ENCODE data around the gene ZNF777.

Gene ZNF777

DNA sequence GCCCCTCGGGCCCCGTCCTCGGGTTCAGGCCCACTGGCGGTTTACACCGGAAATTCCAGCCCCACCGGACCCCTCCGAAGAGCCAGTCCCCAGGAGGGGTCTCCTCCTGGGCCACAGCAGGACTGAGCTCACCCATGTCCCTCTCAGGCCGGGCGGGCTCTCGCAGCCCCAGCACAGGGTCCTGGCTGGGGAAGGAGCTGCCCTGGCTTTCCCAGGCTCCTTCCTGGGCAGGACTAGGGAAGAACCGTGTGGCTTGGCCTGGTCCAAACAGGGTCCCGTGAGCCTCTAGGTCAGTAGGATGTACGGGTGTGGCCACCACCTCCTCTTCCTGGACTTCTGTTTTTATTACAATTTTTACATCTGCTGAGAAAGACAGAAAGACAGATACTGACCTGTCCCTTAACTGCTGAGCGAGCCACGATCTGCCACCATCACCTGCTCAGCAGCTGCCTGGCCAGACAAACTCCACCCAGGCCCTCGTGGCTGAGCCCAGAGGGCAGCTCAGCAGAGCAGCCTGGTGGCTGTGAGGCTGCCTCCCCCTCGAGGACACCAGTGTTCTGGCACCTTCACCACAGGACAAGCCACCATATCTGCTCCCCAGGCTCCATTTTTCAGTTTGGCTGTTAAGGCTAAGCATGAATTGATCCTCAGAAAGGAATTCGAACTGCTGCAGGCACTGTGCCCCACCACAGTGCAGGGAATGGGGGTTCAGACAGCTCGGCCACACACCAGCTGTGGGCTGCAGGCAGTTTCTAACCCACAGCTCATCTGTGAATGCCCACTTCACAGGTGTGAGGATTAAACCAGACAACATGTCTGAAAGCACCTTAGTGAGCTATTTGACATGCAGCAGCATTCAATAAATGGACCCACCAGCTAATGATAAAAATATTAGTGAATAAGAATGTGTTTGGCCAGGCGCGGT lies 14.5 kb upstream of the ZNF777 start:
- DNase-seq = no peak

DNA sequence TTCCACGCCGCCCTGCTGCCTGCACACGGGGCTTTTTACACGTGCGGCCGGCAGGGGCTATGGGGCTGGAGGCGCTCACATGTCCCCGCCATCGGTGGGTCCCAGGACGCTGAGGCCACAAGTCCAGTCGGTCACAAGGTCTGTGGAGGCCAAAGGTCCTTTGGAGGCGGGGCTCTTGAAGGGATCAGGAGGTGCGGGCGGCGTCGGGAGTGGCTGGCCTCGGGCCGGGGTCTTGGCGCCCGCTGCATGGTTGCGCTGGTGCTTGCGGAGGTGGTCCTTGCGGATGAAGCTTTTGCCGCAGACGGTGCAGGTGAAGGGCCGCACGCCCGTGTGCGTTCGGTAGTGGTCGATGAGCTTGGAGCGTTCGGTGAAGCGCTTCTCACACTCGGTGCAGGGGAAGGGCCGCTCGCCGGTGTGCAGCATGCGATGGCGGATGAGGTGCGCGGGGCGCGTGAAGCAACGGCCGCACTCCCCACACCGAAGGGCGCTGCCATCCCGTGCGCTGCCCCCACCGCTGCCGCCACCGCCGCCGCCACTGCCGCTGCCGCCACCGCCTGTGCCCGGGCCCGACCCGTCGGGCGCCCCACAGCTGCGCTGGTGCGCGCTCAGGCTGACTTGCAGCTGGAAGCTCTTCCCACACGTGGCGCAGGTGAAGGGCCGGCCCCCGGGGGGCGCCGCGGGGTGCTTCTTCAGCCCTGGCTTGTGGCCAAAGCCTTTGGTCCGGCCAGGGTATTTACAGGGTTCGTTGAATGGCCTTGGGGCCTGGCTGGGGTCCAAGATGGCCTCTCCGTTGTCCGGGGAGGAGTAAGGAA lies 13.7 kb upstream of the ZNF777 start:
- DNase-seq = no peak

DNA sequence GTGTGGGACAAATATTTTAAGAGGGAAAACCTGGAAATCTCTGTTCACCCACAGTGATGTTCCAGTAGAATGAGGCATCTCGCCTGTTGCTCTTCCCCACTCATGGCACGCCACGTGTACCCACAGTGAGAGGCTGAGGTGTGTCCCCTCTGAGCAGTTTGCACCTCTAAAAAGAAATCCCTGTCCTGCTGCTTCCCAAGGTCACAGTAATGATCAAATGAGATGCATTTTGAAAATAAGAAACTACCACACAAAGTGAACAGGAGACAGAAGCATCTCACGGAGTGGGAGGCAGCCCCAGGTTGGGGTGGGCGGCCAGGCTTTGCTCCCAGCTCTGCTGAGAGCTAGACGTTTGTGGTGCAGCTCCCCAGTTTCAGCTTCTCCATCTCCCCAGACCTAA lies 12.4 kb upstream of the ZNF777 start:
- no peak for DNase-seq

DNA sequence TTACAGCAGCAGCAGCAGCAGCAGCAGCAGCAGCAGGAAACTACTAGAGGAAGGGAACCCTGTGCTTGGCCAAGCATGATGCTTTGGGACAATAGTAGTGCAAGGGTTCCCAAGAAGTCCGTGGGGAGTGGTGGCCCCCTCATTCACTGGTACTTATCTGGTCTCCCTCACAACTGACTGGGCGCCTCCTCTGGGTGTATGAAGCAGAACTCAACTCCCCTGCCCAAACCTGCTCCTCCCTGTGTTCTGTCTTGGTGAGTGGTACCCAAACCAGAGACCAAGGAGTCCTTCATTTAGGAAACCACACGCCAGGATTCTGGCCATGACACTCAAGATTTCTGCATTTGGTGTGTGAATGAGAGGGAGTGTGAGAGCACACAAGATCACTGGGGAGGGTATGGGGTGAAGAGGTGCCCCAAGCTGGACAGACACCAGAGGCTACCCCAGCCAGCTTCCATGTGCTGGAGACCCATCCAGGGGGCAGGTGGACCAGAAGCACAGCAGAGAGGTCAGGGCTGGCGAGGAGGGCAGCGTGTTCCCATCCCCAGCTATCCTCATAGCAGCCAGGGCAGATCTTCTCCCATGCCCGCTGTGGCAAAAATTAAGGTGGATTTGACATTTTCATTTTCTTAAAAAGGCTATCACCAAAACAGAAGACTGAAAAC lies 10.6 kb upstream of the ZNF777 start:
- no peak for DNase-seq

DNA sequence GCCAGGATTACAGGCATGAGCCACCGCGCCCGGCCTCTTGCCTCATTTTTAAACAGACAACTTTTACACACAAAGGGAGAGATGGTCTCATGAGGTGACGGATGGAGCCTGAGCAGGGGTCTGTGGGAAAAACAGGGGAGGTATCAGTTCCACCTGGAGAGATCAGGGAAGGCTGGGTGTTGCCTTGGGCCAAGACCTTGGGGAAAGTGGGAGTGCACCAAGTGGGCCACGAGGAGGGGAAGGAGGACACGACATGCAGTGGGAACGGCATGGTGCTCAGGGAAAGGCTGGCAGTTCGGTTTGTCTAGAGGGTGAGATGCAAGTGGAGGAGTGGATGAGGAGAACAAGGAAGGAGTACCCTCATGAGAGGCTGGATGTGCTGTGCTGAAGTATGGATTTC lies 8.9 kb upstream of the ZNF777 start:
- DNase-seq = no peak

DNA sequence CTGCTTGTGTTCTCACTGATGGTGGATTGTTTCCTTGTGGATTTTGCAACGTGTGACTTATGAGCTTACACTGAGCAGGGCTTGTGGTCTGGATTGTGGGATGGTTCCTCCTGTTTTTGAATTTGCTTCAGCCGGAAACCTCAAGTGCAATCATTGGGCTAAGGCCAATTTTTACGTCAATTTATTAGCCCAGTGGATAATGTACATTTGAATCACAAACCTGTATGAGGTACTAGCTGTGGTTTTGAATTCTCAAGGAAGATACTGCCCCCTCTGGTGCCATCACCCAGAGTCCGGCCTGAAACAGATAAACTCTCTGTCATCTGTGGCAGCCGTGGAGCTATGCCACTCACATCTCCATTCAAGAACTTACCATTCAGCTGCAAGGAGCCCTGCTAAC lies 7.3 kb upstream of the ZNF777 start:
- DNase-seq = no peak

DNA sequence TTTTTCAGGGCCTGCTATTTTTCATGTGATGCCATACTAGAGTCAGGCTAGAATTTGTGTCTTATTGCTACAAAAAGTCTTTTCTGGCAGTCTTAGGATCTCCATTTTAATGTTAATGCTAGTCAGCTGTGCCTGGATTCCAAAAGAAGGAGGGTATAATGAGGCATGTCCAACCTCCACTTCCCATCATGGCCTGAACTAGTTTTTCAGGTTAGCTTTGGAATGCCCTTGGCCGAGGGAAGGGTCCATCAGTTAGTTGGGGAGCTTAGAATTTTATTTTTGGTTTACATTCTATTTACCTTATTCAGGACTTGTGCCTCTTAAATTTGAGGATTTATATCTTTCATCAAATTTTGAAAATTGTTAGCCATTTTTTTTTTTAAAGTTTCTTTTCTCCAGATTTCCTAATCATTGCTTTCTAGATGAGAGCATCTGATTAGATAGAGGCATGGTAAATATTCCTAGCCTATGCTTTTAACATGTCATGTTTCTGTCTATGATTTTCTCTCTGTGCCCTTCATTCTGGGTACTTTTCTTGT lies 6.5 kb upstream of the ZNF777 start:
- no peak for DNase-seq

DNA sequence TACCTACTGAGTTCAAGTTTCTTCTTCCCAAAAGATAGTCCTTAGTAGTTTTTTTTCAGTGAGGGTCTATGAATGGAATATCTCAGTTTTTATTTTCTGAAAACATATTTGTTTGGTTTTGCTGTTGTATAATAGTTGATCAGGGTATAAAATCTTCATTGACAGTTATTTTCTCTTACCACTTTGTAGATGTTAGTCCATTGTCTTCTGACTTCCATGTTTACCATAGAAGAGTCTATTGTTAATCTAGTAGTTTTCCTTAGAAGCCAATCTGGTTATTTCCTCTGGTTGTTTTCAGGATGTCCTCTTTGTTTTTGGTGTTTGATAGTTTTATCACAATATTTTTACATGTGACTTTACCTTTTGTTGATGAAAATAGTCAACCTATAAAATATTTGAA lies 5.5 kb upstream of the ZNF777 start:
- no peak for DNase-seq

DNA sequence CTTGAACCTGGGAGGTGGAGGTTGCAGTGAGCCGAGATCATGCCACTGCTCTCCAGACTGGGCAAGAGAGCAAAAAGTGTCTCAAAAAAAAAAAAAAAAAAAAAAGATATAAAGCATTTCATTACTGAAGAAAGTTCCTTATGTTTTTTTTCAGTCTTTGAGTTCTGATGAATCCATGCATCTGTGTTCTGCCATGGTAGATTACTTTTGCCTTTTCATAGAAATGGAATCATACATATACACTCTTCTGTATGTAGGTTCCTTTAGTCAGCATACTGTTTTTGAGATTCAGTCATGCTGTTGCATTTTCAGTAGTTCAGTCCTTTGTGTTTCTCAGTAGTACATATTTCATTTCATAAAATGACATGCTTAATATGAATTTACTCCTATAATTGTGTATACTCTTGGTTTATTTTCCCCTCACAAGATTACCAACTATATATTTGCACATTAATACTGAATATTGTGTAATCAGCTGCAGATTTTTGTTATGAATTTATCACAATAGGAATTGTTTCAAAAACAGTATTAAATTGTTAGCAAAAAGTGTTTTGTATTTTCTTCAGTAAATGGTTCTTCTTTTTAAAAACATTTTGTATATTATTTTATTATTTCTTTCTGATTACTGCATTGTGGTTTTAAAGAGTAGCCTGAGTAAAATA lies 2.8 kb upstream of the ZNF777 start:
- no peak for DNase-seq

DNA sequence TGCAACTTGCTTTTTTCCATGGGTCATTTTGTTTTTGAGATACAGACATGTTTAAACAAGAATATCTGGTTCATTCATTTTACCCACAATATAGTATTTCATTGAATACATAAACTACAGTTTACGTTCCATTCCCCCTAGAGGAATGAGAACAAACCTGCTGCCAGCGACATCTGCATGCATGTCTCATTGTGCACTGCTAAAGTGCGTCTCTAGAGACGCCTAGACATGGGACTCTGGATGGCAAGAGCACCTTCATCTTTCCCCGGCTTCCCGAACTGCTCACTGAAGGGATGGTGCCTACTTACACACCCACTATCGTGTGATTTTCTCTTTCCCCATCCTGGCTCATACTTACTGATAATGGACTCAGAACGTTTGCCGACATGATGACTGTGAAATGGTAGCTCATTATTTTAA lies 1.2 kb upstream of the ZNF777 start:
- DNase-seq = no peak

DNA sequence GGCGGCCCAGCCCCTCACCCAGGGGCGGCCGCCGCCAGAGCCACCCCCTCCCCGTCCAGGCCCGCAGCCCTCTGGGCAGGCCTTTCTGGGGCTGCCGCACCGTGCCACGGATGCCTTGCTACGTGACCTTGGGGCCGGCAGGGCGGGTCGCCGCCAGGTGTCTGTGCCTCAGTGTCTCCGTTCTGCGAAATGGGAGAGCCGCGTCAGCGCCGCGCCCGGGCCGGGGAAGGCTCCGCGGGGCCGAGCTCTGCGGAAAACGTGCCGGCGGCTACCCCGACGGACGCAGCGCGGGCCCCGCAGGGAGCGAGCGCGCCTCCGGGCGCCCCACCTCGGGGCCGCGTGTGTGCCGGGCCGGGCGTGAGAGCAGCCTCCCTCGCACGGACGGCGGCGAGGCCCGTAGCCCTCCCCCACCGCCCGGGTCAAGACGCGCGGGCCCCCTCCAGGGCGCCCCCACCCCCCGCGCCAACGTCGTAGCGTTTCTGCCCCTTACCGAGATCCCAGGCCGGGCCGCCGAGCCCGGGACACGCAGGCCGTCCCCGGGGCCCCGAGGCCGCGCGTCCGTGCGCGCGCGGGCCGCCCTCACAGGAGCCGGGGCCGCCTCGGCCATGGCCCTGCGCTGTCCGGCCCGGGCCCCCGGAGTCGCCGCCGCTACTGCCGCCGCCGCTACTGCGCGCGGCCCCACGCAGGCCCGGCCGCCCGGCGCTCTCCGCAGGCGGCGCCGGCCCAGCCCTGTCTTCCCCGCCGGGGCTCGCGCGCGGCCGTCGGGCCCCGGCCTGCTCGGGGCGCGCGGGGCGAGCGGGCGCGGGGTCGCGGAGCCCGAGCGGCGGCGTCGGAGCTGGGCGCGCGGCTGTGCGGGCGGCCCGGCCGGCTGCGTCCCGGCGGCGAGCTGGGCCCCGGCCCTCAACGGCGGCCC lies 1.1 kb downstream of the ZNF777 start:
- DNase-seq = no peak

DNA sequence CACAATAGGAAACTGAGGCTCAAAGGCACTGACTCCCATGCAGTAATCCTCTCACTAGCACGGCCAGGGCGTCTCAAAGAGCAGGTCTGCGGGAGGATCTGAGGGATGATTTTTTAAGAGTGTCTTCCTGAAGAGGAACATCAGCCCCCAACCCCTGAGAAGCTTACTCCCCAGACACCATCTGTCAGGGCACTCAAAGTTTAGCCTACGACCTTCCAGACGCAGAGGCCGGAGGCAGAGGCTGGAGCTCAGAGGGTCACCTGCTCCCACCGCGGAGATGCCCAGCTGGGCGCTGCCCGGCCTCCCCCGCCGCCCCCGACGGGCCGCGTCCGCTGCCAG lies 1.7 kb downstream of the ZNF777 start:
- no peak for DNase-seq

DNA sequence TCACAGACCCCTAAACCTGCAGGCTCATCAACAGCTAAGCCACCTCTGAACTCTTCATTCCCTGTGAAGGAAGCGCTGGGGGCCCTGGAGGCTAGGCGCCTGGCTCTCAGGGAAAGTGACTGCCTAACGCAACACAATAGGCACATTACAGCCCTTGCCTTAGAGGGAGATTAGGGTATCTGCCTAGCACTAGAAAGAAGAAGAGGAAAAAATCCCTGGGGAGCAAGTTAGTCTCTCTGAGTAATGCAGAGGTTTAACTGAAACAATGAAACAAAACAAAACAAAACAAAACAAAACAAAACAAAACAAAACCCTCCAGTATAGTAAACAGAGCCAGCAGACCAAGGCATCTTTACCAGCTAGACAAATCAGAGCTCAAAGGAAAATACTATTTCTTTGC lies 2.6 kb downstream of the ZNF777 start:
- no peak for DNase-seq

DNA sequence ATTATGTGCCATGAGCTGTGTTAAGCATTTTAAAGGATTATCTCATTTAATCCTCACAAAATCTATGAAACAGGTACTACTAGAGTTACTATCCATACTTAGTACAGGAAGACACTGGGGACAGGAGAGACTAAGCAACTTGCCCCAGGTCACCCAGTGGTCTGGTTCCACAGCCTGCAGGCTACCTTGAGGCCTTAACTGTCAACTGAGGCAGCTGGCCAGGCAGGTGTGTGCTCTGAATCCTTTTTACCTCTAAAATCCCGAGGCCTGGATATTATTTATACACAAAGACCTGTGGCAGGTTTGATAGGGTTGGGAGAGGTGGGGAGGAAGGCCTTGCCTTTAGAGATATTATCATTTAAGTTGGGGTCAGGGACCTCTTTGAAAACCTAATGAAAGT lies 3.1 kb downstream of the ZNF777 start:
- no peak for DNase-seq

DNA sequence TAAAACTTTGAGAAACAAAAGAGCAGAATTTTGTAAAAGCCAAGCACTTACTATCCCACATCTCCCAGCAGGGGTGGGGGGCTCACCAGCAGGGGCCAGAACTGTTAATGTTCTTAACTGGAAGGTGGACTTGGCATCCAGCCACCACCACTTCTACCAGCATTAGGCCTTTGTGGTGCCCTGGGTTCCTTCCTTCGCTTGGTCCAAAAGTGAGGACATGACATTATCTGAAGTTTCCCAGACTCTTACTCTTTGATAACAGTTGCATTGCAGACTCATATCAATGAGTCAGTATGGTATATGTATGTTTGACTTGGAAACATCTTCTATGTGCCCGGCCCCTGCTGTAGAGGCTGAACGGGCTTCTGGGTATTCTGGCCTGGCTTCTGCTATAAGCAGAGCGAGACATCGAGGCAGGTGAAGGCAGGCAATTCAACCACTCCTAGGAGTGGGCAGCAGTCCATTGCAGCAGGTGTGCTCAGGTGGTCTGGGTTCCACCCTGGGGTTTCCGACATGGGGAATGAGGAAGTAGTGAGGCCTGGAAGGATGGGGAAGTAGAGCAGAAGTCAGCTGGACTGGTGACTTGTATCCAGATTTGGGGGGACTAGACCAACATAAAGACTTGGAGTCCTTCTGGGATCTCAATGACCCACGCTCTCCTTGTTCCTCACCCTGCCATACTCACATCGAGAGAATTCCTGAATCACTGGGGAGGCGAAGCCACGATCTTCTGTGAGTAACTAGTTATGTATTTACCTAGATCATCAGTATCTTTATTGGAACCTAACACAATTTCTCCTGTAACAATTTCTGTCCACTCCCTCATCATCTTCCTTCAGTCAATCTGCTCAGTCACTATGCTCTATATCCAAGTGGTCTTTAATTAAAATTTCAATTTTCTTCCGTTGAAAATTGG lies 4.1 kb downstream of the ZNF777 start:
- DNase-seq = no peak

DNA sequence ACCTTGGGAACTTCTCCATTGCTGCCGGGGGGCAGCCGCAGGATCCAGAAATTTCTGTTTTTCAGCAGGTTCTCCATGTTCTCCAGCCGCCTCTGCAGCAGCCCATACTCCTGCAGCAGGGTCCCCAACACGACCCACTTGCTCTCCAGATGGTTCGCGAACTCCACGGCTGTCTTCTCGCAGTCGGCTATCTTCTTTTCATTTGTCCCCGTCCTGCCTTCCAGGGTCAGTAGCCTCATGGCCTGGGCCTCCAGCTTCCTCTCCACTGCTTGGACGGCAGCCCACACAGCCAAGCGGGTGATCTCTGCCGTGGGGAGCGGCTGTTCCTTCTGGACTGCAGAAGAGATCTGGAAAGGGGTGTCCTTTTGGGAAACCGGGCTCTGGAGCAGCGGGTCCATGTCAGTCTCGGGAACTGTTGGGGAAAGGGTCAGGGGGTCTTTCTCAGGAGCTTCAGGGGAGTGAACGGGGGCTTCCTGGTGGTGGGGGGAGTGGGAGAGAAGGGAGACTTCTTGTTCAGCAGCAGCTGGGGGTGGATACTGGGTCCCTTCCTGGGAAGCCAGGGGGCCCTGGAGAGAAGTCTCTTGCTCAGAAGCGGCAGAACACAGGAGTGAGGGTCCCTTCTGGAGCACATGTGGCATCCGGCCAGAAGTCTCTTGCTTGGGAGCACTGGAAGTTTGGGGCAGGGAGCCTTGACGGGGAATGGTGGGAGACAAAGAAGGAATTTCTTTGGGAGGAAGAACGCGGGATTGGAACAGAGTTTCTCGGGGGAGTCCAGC lies 5.5 kb downstream of the ZNF777 start:
- no peak for DNase-seq

DNA sequence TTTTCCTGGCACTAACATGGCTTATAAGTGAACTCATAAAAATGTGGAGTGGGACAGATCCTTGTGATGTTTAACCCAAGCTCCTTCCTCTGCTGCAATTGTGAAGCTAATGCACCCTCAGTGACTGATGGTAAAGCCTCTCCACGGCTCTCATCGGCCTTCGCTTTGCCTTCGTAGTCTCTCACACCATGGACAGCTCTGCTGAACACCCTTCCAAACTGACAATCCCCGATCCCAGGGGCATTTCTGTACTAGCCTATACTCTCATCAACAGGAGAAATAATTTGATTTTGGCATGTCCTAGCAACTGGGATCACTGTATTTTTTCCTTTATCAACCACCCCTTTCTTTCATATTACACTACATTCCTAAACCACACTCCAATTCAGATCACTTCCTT lies 6.1 kb downstream of the ZNF777 start:
- DNase-seq = no peak

DNA sequence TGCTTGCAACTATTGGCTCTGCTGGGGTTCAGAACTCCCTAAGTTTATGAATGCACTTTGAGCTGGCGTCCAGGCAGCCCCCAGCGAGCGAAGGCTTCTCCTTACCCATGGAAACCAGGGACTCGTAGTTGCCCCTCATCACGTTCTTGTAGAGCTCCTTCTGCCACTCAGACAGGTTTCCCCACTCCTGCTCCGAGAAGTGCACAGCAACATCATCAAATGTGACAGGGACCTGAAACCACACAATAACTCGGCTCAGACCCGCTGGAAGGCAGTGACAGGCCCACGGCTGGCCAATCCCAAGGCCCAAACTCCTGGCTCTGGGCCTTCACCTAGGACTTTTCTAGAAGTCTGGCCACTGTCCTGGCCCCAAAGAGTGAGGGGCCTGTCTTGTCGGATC lies 6.9 kb downstream of the ZNF777 start:
- DNase-seq = no peak

DNA sequence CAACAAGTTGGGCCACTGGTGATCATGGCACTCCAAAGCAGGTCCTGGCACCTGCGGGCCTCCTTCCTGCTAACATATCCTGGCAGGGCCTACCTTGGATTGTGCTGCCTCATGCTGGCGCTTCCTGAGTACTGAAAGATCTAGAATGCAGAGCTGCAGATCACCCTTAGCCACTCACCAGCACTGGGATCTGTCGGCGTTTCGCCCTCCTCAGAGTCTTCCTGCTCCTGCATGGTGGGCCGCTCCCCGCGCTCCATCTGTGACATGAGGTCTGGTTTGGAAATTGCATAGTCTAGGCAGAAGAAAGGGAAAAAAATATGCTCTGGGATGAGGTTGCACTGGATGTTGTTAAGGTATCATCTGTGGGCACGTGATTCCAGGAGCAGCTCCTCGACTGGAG lies 10.0 kb downstream of the ZNF777 start:
- DNase-seq = no peak

DNA sequence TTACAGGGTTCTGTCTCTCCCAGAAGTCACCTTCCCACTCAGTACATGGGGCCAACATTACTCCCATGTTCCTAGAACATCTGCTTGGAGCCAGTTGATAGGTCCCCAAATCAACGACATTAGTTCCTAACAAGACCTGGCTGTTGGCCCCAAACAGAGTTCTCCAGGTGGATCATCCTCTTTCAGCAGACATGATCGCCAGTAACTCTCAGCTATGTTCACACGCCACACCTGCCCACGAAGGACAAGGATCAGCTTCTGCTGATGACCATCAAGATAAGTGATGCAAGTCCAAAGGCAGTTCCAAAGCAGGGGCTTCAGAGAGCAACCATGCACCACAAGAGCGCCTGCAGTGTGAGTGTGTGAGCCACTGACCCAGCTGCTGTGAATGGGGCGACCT lies 11.0 kb downstream of the ZNF777 start:
- no peak for DNase-seq

All from NCI-H1417 treated with DMSO at 0.1 percent for 48 hours (cell line).